Ishikawa (cell line): ENCODE data around the gene ELF5.

Source experiments
- CEBPB ChIP-seq: IDR thresholded peaks from 2 replicates; pipeline ENCODE4 v1.6.1; 2012
- CREB1 ChIP-seq: IDR thresholded peaks from 2 replicates; pipeline ENCODE4 v1.6.1; 2012; ENCODE audit warnings: low read depth
- EP300 ChIP-seq: IDR thresholded peaks from 2 replicates; pipeline ENCODE4 v1.6.1; 2012; ENCODE audit warnings: borderline replicate concordance
- FOXM1 ChIP-seq: IDR thresholded peaks from 2 replicates; pipeline ENCODE4 v1.6.1; 2012; ENCODE audit warnings: low read depth, borderline replicate concordance
- NFIC ChIP-seq: IDR thresholded peaks from 2 replicates; pipeline ENCODE4 v1.6.1; 2012
- RAD21 ChIP-seq: IDR thresholded peaks from 2 replicates; pipeline ENCODE4 v1.6.1; 2012; ENCODE audit warnings: low read depth
- REST ChIP-seq: IDR thresholded peaks from 2 replicates; pipeline ENCODE4 v1.6.1; 2012; ENCODE audit warnings: low read depth, mild to moderate bottlenecking
- YY1 ChIP-seq: IDR thresholded peaks from 2 replicates; pipeline ENCODE4 v1.6.1; 2012; ENCODE audit warnings: low read depth
- TF ChIP-seq, protein P1 (sequence below): IDR thresholded peaks from 2 replicates; pipeline ENCODE4 v1.6.1; 2012

DNA sequence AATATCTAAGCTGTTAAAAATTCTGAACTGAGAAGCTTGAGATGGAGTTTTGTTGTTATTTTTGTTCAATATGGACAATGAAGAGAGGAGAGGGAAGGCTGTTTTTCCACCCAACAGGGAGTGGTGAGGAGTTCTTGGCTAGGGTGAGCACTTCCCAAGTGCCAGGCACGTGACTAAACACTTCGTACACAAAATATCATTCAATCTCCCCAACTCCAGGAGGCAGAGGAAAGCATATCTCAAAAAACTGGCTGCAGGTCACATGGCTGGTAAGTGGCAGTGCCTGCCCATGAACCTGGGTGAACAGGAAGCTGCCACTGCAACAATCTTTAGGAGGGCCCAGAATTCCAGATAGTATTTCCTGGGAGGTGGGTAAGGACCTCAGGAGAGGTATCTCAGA lies 11.6 kb downstream of the ELF5 start:
- TF ChIP-seq NFIC (no peak), EP300 (no peak), CEBPB (no peak), FOXM1 (no peak), CREB1 (no peak), REST (no peak), YY1 (no peak), RAD21 (no peak)
- TF ChIP-seq, protein P1, sequence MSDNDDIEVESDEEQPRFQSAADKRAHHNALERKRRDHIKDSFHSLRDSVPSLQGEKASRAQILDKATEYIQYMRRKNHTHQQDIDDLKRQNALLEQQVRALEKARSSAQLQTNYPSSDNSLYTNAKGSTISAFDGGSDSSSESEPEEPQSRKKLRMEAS = peak; percentile 18; the same call in 1 of the 2 replicates
